Measurements from ENCODE around the gene LRRTM2.

The LRRTM2 gene

GRCh38 chr5:138878437-138879235, 3.5 kb upstream of the LRRTM2 start:
- DNase-seq, result no peak

- DNase-seq, result no peak
Measured at GRCh38 chr5:138876811-138877210, 1.7 kb upstream of the LRRTM2 start.

- no peak for DNase-seq
Measured at GRCh38 chr5:138875946-138876345, 811 bp upstream of the LRRTM2 start.

GRCh38 chr5:138875552-138875875, 379 bp upstream of the LRRTM2 start:
- DNase-seq, result no peak

GRCh38 chr5:138874241-138874640, 894 bp downstream of the LRRTM2 start:
- no peak for DNase-seq

GRCh38 chr5:138873466-138874221, 1.5 kb downstream of the LRRTM2 start:
- DNase-seq, result no peak

- DNase-seq, result no peak
Measured at GRCh38 chr5:138872841-138873465, 2.2 kb downstream of the LRRTM2 start.

- DNase-seq, result no peak
Measured at GRCh38 chr5:138870611-138871010, 4.5 kb downstream of the LRRTM2 start.

- no peak for DNase-seq
Measured at GRCh38 chr5:138869763-138870500, 5.2 kb downstream of the LRRTM2 start.

GRCh38 chr5:138869038-138869437, 6.1 kb downstream of the LRRTM2 start:
- no peak for DNase-seq

GRCh38 chr5:138867011-138867410, 8.1 kb downstream of the LRRTM2 start:
- DNase-seq, result no peak

- no peak for DNase-seq
Measured at GRCh38 chr5:138853132-138853531, 22.0 kb downstream of the LRRTM2 start.

- DNase-seq, result no peak
Measured at GRCh38 chr5:138850865-138851435, 24.2 kb downstream of the LRRTM2 start.

GRCh38 chr5:138849882-138850281, 25.3 kb downstream of the LRRTM2 start:
- DNase-seq, result no peak

- no peak for DNase-seq
Measured at GRCh38 chr5:138849439-138849838, 25.7 kb downstream of the LRRTM2 start.

GRCh38 chr5:138844812-138845513, 30.2 kb downstream of the LRRTM2 start:
- no peak for DNase-seq

- DNase-seq, result no peak
Measured at GRCh38 chr5:138844125-138844461, 31.0 kb downstream of the LRRTM2 start.

- DNase-seq, result no peak
Measured at GRCh38 chr5:138843316-138844124, 31.6 kb downstream of the LRRTM2 start.

GRCh38 chr5:138841531-138841930, 33.6 kb downstream of the LRRTM2 start:
- no peak for DNase-seq

GRCh38 chr5:138840103-138840502, 35.0 kb downstream of the LRRTM2 start:
- DNase-seq, result no peak

- no peak for DNase-seq
Measured at GRCh38 chr5:138837160-138837559, 38.0 kb downstream of the LRRTM2 start.

Data from KG1 (cell line).